Right atrium auricular region (tissue), 2 donors: ENCODE results near the gene LZTS3. TPM values are rescaled to one million over a fixed set of nuclear protein-coding genes. Genes with fewer than 3 reads are reported as not detected.

Experiments used
- DNase-seq: peaks from one replicate; pipeline ENCODE4 v3.0.0-alpha.2; 2019; ENCODE audit warnings: low spot score
- H3K27ac ChIP-seq, 2 donors: fragments of 200-600 bp; sonication (generic); 1 replicate in 1 of 2; 2 replicates in 1 of 2; pipeline ENCODE4 v1.5.1; 2016 to 2019
- H3K27me3 ChIP-seq, 2 donors: fragments of 200-600 bp; sonication (generic); one replicate each; pipeline versions ENCODE4 v1.5.1 to v1.6.0; 2017 to 2019
- H3K36me3 ChIP-seq: fragments of 200-600 bp; sonication (generic); one replicate; pipeline ENCODE4 v1.5.1; 2016
- H3K4me1 ChIP-seq, 2 donors: fragments of 200-600 bp; sonication (generic); one replicate each; pipeline versions ENCODE4 v1.5.1 to v1.6.0; 2017 to 2019
- H3K4me3 ChIP-seq, 2 donors: fragments of 200-600 bp; sonication (generic); 1 replicate in 1 of 2; 2 replicates in 1 of 2; pipeline ENCODE4 v1.5.1; 2017 to 2019; ENCODE audit warnings: mild to moderate bottlenecking in 1 of 2, moderate library complexity in 1 of 2
- H3K9me3 ChIP-seq, 2 donors: fragments of 200-600 bp; sonication (generic); one replicate each; pipeline ENCODE4 v1.5.1; 2019
- total RNA-seq, 2 donors: library from RNA; depleted of rRNA; stranded (reverse); fragments of >200 nt; gene quantifications; one replicate each; pipeline ENCODE4 v1.1.0, GENCODE V29; 2016
- TF ChIP-seq, protein P1 (sequence below), 2 donors: fragments of 200-600 bp; sonication (generic); IDR thresholded peaks; one replicate each; pipeline ENCODE4 v1.5.1; 2019; ENCODE audit warnings: antibody characterized with exemption in 2 of 2

LZTS3 gene
- total RNA-seq, 2 donors from 2014 or later = 18.9 to 25.9 TPM

DNA sequence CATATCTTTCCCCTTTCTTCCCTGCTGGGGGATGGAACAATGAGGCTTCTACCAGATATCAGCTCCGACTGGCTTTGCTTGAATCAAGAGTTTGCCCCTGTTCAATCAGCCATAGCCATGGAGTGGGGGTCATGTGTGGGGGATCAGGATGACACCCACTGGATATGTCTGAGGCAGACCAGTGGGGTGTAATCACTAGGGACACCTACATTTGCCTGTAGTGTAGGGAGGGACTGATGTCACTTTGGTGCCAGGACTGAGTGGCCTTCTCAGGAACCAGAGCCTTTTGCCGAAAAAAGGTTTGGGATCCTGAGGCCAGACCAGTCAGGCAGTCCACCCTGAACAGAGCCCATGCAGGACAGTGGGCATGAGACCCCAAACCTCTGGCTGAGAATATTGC, 37.0 kb upstream of the LZTS3 start:
- Histone ChIP-seq H3K27me3 (no peaks in the 10 kb centered on the region), H3K9me3 (no peaks in the 10 kb centered on the region), H3K36me3 (peaks cover 16% of the 10 kb centered on the region), H3K27ac (no peak overlapping the region), H3K4me1 (peaks cover 0 to 17% of the 10 kb centered on the region in 2 donors), H3K4me3 (peak overlapping the region; percentile 80 to 91)
- no peak for DNase-seq
- TF ChIP-seq, protein P1, sequence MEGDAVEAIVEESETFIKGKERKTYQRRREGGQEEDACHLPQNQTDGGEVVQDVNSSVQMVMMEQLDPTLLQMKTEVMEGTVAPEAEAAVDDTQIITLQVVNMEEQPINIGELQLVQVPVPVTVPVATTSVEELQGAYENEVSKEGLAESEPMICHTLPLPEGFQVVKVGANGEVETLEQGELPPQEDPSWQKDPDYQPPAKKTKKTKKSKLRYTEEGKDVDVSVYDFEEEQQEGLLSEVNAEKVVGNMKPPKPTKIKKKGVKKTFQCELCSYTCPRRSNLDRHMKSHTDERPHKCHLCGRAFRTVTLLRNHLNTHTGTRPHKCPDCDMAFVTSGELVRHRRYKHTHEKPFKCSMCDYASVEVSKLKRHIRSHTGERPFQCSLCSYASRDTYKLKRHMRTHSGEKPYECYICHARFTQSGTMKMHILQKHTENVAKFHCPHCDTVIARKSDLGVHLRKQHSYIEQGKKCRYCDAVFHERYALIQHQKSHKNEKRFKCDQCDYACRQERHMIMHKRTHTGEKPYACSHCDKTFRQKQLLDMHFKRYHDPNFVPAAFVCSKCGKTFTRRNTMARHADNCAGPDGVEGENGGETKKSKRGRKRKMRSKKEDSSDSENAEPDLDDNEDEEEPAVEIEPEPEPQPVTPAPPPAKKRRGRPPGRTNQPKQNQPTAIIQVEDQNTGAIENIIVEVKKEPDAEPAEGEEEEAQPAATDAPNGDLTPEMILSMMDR (IDR thresholded peaks at IDR 0.05) = no peak

DNA sequence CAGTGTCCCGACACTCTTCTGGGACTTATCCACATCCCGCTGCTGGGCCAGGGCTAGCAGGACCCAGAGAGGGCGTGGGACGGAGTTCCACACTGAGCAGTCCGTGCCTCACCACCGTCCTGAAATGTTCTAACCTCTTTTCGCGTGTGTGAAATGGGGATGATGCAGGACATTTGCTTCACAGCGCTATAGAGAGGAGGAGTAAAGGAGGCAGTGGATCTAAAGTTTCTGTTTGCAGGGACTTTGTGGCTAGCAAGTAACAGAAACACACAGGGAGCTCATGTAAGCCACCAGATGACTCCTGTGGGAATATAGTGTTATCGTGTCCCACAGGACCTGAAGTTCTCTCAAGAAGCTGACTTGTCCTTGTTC, 36.6 kb upstream of the LZTS3 start:
- Histone ChIP-seq H3K27ac (peak overlapping the region in 1 of 2 donors; percentile 79), H3K9me3 (no peaks in the 10 kb centered on the region), H3K4me3 (peak overlapping the region; percentile 80 to 91), H3K36me3 (peaks cover 12% of the 10 kb centered on the region), H3K27me3 (no peaks in the 10 kb centered on the region), H3K4me1 (peaks cover 0 to 17% of the 10 kb centered on the region in 2 donors)
- no peak for DNase-seq
- TF ChIP-seq, protein P1 (IDR thresholded peaks at IDR 0.05) = no peak

DNA sequence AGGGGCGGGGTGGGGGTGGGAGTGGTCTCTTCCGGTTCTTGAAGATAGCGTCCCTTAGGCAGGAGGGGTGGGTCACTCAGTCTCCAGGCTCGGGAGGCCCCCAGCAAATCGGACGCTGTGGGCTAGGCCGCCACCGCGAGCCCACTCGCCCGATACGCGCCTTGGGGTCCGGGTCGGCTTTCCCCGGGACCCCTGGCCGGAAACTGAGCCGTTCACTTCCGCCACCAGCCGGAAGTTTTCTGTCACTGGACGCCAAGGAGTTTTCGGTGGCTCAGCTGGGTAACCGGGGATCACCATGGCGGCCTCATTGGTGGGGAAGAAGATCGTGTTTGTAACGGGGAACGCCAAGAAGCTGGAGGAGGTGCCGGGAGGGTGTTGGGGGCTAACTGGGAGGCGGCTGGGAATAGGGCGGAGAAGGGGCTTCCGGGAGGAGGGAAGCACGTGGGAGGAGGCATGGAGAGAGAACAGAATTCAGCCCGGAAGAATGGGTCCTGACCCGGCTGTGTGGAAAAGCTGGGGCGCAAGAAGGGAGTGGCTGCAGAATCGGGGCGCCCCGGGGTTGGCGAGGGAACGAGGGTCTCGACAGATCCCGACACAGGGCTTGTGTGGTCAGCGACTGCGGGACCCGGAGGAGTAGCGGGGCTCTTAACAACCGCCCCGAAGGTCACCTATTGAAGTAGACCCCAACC, 36.1 kb upstream of the LZTS3 start, which contains the start of gene ITPA:
ITPA (plus strand) TSS at position 242 of the 689 bp plus-strand sequence; CDS start at position 296, 54 bp downstream.
- Histone ChIP-seq H3K27me3 (no peaks in the 10 kb centered on the region), H3K27ac (peak within 1 kb of the TSS; percentile 79 to 81), H3K36me3 (peaks cover 6% of the 10 kb centered on the region), H3K9me3 (no peaks in the 10 kb centered on the region), H3K4me1 (peaks cover 0 to 17% of the 10 kb centered on the region in 2 donors), H3K4me3 (peak within 1 kb of the TSS; percentile 80 to 91)
- TF ChIP-seq, protein P1 (IDR thresholded peaks at IDR 0.05) = no peak
- DNase-seq = no peak

DNA sequence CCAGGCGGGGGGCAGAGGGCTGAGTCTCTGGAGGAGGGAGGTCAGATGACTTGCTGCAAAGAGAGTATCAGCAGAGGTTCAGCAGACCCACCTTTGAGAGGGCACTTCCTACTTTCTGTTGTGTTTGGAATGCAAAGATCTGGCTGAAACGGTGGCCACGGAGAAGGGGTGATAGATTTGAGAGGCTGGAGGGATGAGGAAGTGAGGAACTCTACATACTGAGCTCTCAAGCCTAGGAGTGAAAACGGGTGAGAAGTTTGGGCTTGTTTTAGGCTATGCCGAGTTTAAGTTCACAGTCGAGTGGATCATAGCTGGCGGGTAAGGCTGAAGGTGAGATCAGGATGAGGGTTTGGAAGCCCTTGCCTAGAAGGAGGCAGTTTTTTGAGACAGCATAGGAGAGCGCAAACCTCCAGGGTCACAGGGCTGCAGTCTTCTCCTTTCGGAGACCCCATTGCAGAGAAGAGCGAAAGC, 35.5 kb upstream of the LZTS3 start:
- TF ChIP-seq, protein P1 (IDR thresholded peaks at IDR 0.05) = no peak
- H3K36me3 ChIP-seq = peaks cover 5% of the 10 kb centered on the region
- no peaks in the 10 kb centered on the region for H3K27me3 ChIP-seq
- peak overlapping the region; percentile 79 to 81 for H3K27ac ChIP-seq
- H3K4me1 ChIP-seq = peaks cover 0 to 19% of the 10 kb centered on the region in 2 donors
- no peaks in the 10 kb centered on the region for H3K9me3 ChIP-seq
- no peak for DNase-seq
- H3K4me3 ChIP-seq = peak overlapping the region; percentile 80 to 91

DNA sequence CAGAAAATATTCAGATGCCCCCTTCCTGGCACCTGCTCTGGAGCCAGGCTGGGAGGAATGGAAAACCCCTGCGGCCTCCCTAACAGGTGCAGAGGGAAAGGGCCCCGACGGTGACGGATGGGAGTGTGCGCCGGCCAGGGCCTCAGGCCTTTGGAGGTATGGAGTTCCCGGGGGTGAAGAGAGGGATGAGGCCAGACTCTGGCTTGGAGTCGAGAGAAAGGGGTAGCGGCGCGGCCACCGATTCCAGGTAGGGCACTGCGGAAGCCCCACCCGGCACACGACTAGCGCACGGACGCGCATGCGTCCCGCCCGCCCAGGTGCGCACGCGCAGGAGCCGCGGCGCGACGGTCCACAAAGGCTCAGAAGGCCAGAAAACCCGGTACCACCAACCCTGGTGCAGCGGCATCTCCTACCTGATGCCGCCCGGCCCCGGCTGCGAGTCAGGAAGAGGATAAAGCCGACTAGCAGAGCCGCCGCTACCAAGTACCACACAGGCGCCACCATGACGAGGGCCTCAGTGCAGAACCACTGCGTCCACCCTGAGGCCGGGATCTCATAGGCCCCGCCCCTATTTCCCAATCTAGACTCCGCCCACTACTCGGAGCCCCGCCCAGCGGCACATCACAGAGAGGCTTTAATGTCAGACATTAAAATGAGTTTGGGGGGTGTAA, 30.9 kb upstream of the LZTS3 start, which contains the start of gene DDRGK1:
DDRGK1 (minus strand) TSS at position 559 of the 671 bp plus-strand sequence; CDS start at position 504, 55 bp downstream.
- peaks cover 0 to 23% of the 10 kb centered on the region in 2 donors for H3K4me1 ChIP-seq
- H3K9me3 ChIP-seq = no peaks in the 10 kb centered on the region
- H3K27ac ChIP-seq = peak within 1 kb of the TSS; percentile 87 to 89
- TF ChIP-seq, protein P1 (IDR thresholded peaks at IDR 0.05) = no peak
- peak within 1 kb of the TSS; percentile 69 to 91 for H3K4me3 ChIP-seq
- DNase-seq = peak; percentile 90
- H3K27me3 ChIP-seq = no peaks in the 10 kb centered on the region
- H3K36me3 ChIP-seq = peaks cover 14% of the 10 kb centered on the region
